OCI-LY3 (cell line): Measurements from ENCODE around the gene SLC26A8.

Experiments used
- EZH2phosphoT487 ChIP-seq: fragments of 200-600 bp; shearing (Covaris generic); IDR thresholded peaks from 2 replicates; pipeline ENCODE4 v1.6.1; 2018; ENCODE audit warnings: antibody characterized with exemption, mixed run types, low read depth
- TF ChIP-seq, protein P1 (sequence below): fragments of 200-600, 300-600 bp; sonication (generic); IDR thresholded peaks from 2 replicates; pipeline ENCODE4 v1.5.1; 2014; ENCODE audit warnings: antibody characterized with exemption, low read length, low read depth

DNA sequence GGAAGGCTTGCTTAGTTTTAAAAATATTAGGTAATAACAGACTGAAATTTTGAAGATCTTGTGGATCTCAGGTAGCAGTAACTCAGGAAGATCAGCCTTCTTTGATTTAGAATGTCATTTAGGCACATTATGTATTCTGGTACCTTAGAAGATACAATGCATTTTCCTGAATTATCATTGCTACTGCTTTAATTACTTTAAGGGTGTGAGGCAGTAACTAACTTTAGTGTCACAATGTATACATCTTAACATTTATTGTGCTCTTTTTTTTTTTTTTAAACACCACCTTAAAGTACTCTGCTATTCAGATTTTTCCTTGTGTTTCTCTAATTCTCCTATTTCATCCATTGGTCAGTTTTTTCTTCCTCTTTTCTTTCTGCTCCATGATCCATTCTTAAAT lies 16.5 kb upstream of the SLC26A8 start:
- TF ChIP-seq, protein P1, sequence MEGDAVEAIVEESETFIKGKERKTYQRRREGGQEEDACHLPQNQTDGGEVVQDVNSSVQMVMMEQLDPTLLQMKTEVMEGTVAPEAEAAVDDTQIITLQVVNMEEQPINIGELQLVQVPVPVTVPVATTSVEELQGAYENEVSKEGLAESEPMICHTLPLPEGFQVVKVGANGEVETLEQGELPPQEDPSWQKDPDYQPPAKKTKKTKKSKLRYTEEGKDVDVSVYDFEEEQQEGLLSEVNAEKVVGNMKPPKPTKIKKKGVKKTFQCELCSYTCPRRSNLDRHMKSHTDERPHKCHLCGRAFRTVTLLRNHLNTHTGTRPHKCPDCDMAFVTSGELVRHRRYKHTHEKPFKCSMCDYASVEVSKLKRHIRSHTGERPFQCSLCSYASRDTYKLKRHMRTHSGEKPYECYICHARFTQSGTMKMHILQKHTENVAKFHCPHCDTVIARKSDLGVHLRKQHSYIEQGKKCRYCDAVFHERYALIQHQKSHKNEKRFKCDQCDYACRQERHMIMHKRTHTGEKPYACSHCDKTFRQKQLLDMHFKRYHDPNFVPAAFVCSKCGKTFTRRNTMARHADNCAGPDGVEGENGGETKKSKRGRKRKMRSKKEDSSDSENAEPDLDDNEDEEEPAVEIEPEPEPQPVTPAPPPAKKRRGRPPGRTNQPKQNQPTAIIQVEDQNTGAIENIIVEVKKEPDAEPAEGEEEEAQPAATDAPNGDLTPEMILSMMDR, result no peak
- no peak for TF ChIP-seq EZH2phosphoT487
